ENCODE results near the gene ABCG1.
"Not testable (repeated sequence)": the region's sequence is repeated elsewhere in the genome, so short reads cannot be mapped to it uniquely, and the experiment has no call there.

Gene ABCG1

GRCh38 chr21:42292563-42293142 lies 73.7 kb downstream of the ABCG1 start:
- not testable (repeated sequence) for DNase-seq

GRCh38 chr21:42293649-42294272 lies 74.8 kb downstream of the ABCG1 start:
- DNase-seq = no peak

GRCh38 chr21:42294273-42294880 lies 75.4 kb downstream of the ABCG1 start:
- no peak for DNase-seq

- no peak for DNase-seq
Observed at GRCh38 chr21:42295845-42296244, 76.9 kb downstream of the ABCG1 start.

GRCh38 chr21:42296501-42296900 lies 77.6 kb downstream of the ABCG1 start:
- DNase-seq = no peak

- no peak for DNase-seq
Observed at GRCh38 chr21:42297377-42297776, 78.4 kb downstream of the ABCG1 start.

GRCh38 chr21:42298237-42298636 lies 79.3 kb downstream of the ABCG1 start:
- no peak for DNase-seq

GRCh38 chr21:42298657-42299056 lies 79.7 kb downstream of the ABCG1 start:
- no peak for DNase-seq

- no peak for DNase-seq
Observed at GRCh38 chr21:42299324-42300044, 80.5 kb downstream of the ABCG1 start.

- no peak for DNase-seq
Observed at GRCh38 chr21:42300045-42300583, 81.2 kb downstream of the ABCG1 start.

- no peak for DNase-seq
Observed at GRCh38 chr21:42300956-42301355, 82.0 kb downstream of the ABCG1 start.

GRCh38 chr21:42301371-42302075 lies 82.6 kb downstream of the ABCG1 start:
- no peak for DNase-seq

GRCh38 chr21:42302076-42302650 lies 83.2 kb downstream of the ABCG1 start:
- DNase-seq = no peak

GRCh38 chr21:42302794-42303193 lies 83.9 kb downstream of the ABCG1 start:
- DNase-seq = no peak

- DNase-seq = no peak
Observed at GRCh38 chr21:42303443-42303842, 84.5 kb downstream of the ABCG1 start.

GRCh38 chr21:42304556-42305454 lies 85.9 kb downstream of the ABCG1 start:
- DNase-seq = no peak

- DNase-seq = no peak
Observed at GRCh38 chr21:42305707-42306147, 86.8 kb downstream of the ABCG1 start.

GRCh38 chr21:42306366-42307035 lies 87.6 kb downstream of the ABCG1 start:
- no peak for DNase-seq

GRCh38 chr21:42307106-42307505 lies 88.2 kb downstream of the ABCG1 start:
- no peak for DNase-seq

GRCh38 chr21:42308161-42308913 lies 89.4 kb downstream of the ABCG1 start:
- no peak for DNase-seq

Measured in fibroblast of skin of back (primary cell).